Measurements from ENCODE around the gene TNS2.
A peak's percentile ranks its signal among the peaks of the same experiment; 100 is the strongest.

The TNS2 gene

DNA sequence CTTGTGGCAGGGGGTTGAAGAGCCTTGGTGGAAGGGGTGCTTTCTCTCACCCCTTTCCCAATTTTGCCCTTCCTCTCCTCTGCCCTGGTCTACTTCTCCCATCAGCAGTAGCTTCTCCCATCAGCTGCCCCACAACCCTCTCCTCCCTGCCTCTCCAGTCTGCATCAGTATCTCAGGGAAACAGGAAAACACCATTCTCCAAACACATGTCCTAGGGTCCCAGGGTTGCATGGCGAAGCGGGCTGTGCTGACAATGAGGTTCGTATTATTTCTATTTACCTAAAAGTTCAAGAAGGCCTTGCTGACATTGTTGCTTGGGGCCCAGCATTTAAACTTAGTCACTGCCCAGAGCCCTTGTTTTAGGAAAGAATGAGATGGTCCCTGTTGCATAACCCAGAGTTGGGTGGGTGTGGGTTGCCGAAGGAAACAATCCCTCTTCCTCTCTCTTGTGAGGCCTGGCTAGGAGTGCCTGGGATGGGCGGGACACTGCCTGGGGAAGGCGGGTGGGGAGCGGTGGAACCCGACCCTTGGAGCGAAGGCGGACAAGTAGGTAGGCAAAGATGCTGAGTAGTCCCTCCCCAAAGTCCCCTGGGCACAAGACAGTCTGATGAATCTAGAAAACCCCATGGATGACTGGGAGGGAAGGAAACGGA, 46.4 kb downstream of the TNS2 start:
- Histone ChIP-seq H3K4me1 (peaks cover 0 to 50% (median 25%) of the 10 kb centered on the region in 4 donors), H3K9me3 (no peaks in the 10 kb centered on the region), H3K4me3 (peak overlapping the region; percentile 80 to 83), H3K27ac (peak overlapping the region; percentile 94 to 97), H3K36me3 (peaks cover 9 to 10% (median 10%) of the 10 kb centered on the region in 3 donors), H3K27me3 (no peaks in the 10 kb centered on the region)
- intact Hi-C loops (cut with DNase I; ENCODE audit: low total_unique reads): no loop called here
- DNase-seq: peak; percentile 94
- TF ChIP-seq CTCF (IDR thresholded peaks at IDR 0.05): no peak

- DNase-seq: peak in 1 of 2 donors; percentile 67
- Histone ChIP-seq H3K4me1 (peaks cover 0 to 50% (median 25%) of the 10 kb centered on the region in 4 donors), H3K9me3 (no peaks in the 10 kb centered on the region), H3K4me3 (peak overlapping the region; percentile 80 to 83), H3K36me3 (peaks cover 13 to 15% (median 15%) of the 10 kb centered on the region in 3 donors), H3K27me3 (no peaks in the 10 kb centered on the region), H3K27ac (peak overlapping the region; percentile 94 to 97)
- TF ChIP-seq CTCF (IDR thresholded peaks at IDR 0.05): no peak
- intact Hi-C loops (cut with DNase I; ENCODE audit: low total_unique reads): no loop called here
Observed at GRCh38 chr12:53096759-53097158, 46.9 kb downstream of the TNS2 start.

GRCh38 chr12:53097207-53097563, 47.3 kb downstream of the TNS2 start:
- intact Hi-C loops (cut with DNase I; ENCODE audit: low total_unique reads): no loop called here
- TF ChIP-seq CTCF (IDR thresholded peaks at IDR 0.05): no peak
- Histone ChIP-seq H3K4me1 (peaks cover 0 to 50% (median 25%) of the 10 kb centered on the region in 4 donors), H3K9me3 (no peaks in the 10 kb centered on the region), H3K27ac (peak overlapping the region; percentile 94 to 97), H3K27me3 (no peaks in the 10 kb centered on the region), H3K36me3 (peaks cover 18 to 19% (median 19%) of the 10 kb centered on the region in 3 donors), H3K4me3 (peak overlapping the region; percentile 80 to 83)
- peak in 1 of 2 donors; percentile 72 for DNase-seq

DNA sequence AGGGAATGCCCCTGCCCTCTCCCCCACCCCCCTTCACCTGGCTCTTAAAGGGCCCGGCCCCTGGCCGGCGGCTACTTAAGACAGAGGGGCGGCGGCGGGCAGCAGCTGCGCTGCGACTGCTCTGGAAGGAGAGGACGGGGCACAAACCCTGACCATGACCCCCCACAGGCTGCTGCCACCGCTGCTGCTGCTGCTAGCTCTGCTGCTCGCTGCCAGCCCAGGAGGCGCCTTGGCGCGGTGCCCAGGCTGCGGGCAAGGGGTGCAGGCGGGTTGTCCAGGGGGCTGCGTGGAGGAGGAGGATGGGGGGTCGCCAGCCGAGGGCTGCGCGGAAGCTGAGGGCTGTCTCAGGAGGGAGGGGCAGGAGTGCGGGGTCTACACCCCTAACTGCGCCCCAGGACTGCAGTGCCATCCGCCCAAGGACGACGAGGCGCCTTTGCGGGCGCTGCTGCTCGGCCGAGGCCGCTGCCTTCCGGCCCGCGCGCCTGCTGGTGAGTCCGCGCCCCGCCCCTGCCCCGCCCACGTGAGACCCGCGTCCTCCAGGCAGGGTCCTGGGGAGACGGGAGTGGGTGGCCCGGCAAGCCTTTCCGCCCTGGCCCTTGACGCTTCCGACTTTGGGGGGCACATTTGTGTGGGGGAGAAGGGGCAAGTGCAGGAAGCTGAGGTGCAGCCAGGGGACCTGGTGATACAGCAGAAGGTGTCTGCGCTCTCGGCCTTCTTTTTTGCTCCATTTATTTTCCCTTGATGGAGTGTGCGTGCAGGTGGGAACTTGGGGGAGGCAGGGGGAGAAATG, 47.9 kb downstream of the TNS2 start, which contains the start of gene IGFBP6:
IGFBP6 (plus strand) TSS at position 104 of the 790 bp plus-strand sequence; CDS start at position 155, 51 bp downstream.
- peaks cover 20 to 23% (median 22%) of the 10 kb centered on the region in 3 donors for H3K36me3 ChIP-seq
- H3K27ac ChIP-seq: peak within 1 kb of the TSS; percentile 94 to 97
- peaks cover 0 to 50% (median 25%) of the 10 kb centered on the region in 4 donors for H3K4me1 ChIP-seq
- intact Hi-C loops (cut with DNase I; ENCODE audit: low total_unique reads): loop anchor here (2.0 kb wide), 2 partner anchors 31 to 59 kb away; no protein-coding TSS in a partner anchor
- H3K4me3 ChIP-seq: peak within 1 kb of the TSS; percentile 80 to 83
- DNase-seq: peak; percentile 81 to 87
- H3K9me3 ChIP-seq: no peaks in the 10 kb centered on the region
- TF ChIP-seq CTCF (IDR thresholded peaks at IDR 0.05): peak; percentile 28 to 46
- no peaks in the 10 kb centered on the region for H3K27me3 ChIP-seq

GRCh38 chr12:53098354-53098981, 48.6 kb downstream of the TNS2 start:
- Histone ChIP-seq H3K27ac (peak overlapping the region; percentile 94 to 97), H3K9me3 (no peaks in the 10 kb centered on the region), H3K4me3 (peak overlapping the region; percentile 80 to 83), H3K4me1 (peaks cover 0 to 50% (median 25%) of the 10 kb centered on the region in 4 donors), H3K27me3 (no peaks in the 10 kb centered on the region), H3K36me3 (peaks cover 20 to 23% (median 22%) of the 10 kb centered on the region in 3 donors)
- intact Hi-C loops (cut with DNase I; ENCODE audit: low total_unique reads): loop anchor here (2.0 kb wide), 2 partner anchors 32 to 60 kb away; no protein-coding TSS in a partner anchor
- peak; percentile 80 to 85 for DNase-seq
- no peak for TF ChIP-seq CTCF (IDR thresholded peaks at IDR 0.05)
